Glutamatergic neuron (in vitro differentiated cells): ENCODE results near the gene ATP9B. TPM values are rescaled to one million over a fixed set of nuclear protein-coding genes. Genes with fewer than 3 reads are reported as not detected.

Experiments
- DNase-seq: peaks from one replicate; pipeline ENCODE4 v3.0.0; 2022
- H3K27ac Mint-ChIP-seq: one replicate; pipeline ENCODE4 v1.8.0; 2020; ENCODE audit warnings: mild to moderate bottlenecking, mixed read lengths, inconsistent platforms; ENCODE audit not compliant: unreplicated experiment
- H3K27me3 Mint-ChIP-seq: one replicate; pipeline ENCODE4 v1.8.0; 2020; ENCODE audit warnings: mild to moderate bottlenecking, moderate library complexity, mixed read lengths, inconsistent platforms; ENCODE audit not compliant: unreplicated experiment
- H3K36me3 Mint-ChIP-seq: one replicate; pipeline ENCODE4 v1.8.0; 2020; ENCODE audit warnings: mild to moderate bottlenecking, mixed read lengths, inconsistent platforms; ENCODE audit not compliant: unreplicated experiment
- H3K4me1 Mint-ChIP-seq: one replicate; pipeline ENCODE4 v1.8.0; 2020; ENCODE audit warnings: mild to moderate bottlenecking, low read depth, mixed read lengths, inconsistent platforms; ENCODE audit not compliant: unreplicated experiment
- H3K4me3 Mint-ChIP-seq: one replicate; pipeline ENCODE4 v1.8.0; 2020; ENCODE audit warnings: mild to moderate bottlenecking, mixed read lengths, inconsistent platforms; ENCODE audit not compliant: unreplicated experiment
- H3K9me3 Mint-ChIP-seq: one replicate; pipeline ENCODE4 v1.8.0; 2020; ENCODE audit warnings: mild to moderate bottlenecking, moderate library complexity, mixed read lengths, inconsistent platforms; ENCODE audit not compliant: unreplicated experiment
- CTCF ChIP-seq: fragments of 200-600 bp; sonication (generic); IDR thresholded peaks from one replicate; pipeline ENCODE4 v1.5.0; 2021; ENCODE audit not compliant: partially characterized antibody, unreplicated experiment
- total RNA-seq: library from RNA; stranded (reverse); fragmentation: NEBNext Ultra II Directional; extraction: Animal tissue kit (Norgen Biotek cat#: 25700); gene quantifications from one replicate; pipeline ENCODE4 v1.2.1, GENCODE V29; 2021; ENCODE audit not compliant: unreplicated experiment

Gene ATP9B
- total RNA-seq, 1 donor from 2014 or later = 62.6 TPM

- no peak for TF ChIP-seq CTCF
- H3K4me3 Mint-ChIP-seq = no peak overlapping the region
- peaks cover 5% of the 10 kb centered on the region for H3K9me3 Mint-ChIP-seq
- H3K27ac Mint-ChIP-seq = no peak overlapping the region
- DNase-seq = peak; percentile 15
- peaks cover 22% of the 10 kb centered on the region for H3K4me1 Mint-ChIP-seq
- H3K27me3 Mint-ChIP-seq = peaks cover 4% of the 10 kb centered on the region
- H3K36me3 Mint-ChIP-seq = no peaks in the 10 kb centered on the region
Observed at GRCh38 chr18:79402209-79402576, 333.0 kb downstream of the ATP9B start.

DNA sequence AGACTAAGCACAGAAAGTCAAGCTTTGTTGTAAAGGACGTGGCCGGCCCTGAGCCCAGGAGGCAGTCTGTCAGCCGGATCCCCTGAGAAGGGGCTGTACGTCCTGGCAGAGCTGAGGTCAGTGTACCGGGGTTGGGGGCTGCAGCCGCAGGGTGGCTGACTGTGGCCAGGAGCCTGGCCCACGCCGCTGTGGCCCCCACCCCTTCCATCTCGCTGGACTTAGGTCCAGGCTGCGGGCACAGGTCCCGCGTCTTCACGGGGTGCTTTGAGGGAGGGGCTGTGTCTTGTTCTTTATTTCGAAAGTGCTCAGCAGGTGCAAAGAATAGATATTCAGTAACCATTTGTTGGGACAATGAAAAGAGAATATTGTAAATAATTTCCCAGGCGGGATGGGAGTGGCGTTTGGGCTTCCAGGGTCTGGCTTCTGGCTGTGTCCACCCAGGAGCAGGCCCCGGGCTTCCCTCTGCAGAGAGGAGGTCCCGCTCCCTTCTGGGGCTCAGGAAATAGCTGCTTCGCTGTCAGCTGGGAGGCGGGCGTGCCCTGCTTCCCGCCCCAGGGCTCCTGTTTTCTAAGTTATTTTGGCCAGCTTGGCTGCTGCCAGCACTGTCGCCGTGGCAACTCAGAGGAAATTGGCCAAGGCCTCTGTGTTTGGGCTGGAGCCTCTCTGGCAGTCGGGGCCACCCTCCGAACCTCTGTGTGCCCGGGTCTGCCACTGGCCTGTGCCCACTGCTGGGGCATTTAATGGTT, 334.0 kb downstream of the ATP9B start:
- no peak overlapping the region for H3K4me3 Mint-ChIP-seq
- H3K4me1 Mint-ChIP-seq = peaks cover 22% of the 10 kb centered on the region

GRCh38 chr18:79403723-79404566, 334.8 kb downstream of the ATP9B start:
- peaks cover 3% of the 10 kb centered on the region for H3K9me3 Mint-ChIP-seq
- no peaks in the 10 kb centered on the region for H3K36me3 Mint-ChIP-seq
- H3K27me3 Mint-ChIP-seq = peaks cover 4% of the 10 kb centered on the region
- no peak overlapping the region for H3K27ac Mint-ChIP-seq
- no peak overlapping the region for H3K4me3 Mint-ChIP-seq
- H3K4me1 Mint-ChIP-seq = peaks cover 21% of the 10 kb centered on the region
- TF ChIP-seq CTCF = no peak
- peak; percentile 33 for DNase-seq

More for the DNA sequence above, 334.0 kb downstream of the ATP9B start:
- Mint-ChIP-seq H3K27me3 (peaks cover 4% of the 10 kb centered on the region), H3K36me3 (no peaks in the 10 kb centered on the region), H3K9me3 (peaks cover 4% of the 10 kb centered on the region), H3K27ac (peak overlapping the region; percentile 31)
- peak; percentile 41 for DNase-seq
- TF ChIP-seq CTCF = no peak

GRCh38 chr18:79404567-79404910, 335.3 kb downstream of the ATP9B start:
- Mint-ChIP-seq H3K4me3 (no peak overlapping the region), H3K36me3 (no peaks in the 10 kb centered on the region), H3K27ac (no peak overlapping the region), H3K27me3 (peaks cover 4% of the 10 kb centered on the region), H3K9me3 (peaks cover 2% of the 10 kb centered on the region), H3K4me1 (peaks cover 20% of the 10 kb centered on the region)
- TF ChIP-seq CTCF = no peak
- DNase-seq = peak; percentile 17
